ENCODE measurements around the gene SQSTM1.

Gene SQSTM1

DNA sequence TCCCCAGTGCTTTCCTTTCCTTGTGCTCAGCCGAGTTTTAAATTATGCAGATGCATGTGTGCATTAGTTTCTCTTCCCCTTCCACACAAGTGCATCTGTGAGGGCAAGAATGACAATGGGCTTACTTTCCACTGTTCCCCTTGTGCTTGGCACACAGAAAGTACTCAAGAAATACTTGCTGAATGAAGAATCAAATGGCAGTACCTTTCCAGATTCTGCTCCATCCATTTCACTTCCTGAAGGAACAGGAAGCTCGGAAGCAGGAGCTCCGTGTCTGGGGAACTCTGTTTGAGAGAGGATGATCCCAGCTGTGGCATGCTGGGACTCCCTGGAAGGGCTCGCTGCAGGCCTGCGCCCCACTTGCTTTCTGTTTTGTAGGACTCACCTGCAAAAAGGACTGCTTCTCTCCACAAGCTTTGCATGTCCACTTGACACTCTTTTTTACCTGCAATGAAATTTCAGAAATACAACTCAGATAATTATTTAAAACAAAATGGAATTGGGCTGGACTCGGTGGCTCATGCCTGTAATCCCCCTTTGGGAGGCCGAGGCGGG lies 32.4 kb downstream of the SQSTM1 start:
- in situ Hi-C loops (cut with MboI; ENCODE audit: low pct_unique_long_range_greater_than_20kb, low sequenced_read_pairs, unreplicated experiment) = no loop called here
- TF ChIP-seq, protein P1, sequence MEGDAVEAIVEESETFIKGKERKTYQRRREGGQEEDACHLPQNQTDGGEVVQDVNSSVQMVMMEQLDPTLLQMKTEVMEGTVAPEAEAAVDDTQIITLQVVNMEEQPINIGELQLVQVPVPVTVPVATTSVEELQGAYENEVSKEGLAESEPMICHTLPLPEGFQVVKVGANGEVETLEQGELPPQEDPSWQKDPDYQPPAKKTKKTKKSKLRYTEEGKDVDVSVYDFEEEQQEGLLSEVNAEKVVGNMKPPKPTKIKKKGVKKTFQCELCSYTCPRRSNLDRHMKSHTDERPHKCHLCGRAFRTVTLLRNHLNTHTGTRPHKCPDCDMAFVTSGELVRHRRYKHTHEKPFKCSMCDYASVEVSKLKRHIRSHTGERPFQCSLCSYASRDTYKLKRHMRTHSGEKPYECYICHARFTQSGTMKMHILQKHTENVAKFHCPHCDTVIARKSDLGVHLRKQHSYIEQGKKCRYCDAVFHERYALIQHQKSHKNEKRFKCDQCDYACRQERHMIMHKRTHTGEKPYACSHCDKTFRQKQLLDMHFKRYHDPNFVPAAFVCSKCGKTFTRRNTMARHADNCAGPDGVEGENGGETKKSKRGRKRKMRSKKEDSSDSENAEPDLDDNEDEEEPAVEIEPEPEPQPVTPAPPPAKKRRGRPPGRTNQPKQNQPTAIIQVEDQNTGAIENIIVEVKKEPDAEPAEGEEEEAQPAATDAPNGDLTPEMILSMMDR (IDR thresholded peaks at IDR 0.05; ENCODE audit: extremely low read depth, insufficient read depth, missing control alignments) = no peak
- DNase-seq (ENCODE audit: low spot score) = no peak

DNA sequence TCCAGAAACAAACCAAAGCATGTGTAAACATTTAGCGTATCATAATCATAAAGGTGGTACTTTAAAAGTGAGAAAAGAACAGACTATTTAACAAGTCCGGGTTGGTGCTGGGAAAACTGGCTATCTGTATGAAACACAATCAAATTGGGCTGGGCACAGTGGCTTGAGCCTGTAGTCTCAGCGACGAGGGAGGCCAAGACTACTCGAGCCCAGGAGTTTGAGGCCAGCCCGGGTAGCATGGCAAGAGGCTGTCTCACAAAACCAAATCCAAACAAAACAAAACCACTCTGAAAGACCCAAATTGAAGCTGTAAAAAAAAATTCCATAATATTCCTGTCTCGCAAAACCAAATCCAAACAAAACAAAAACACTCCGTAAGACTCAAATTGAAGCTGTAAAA lies 33.7 kb downstream of the SQSTM1 start:
- no peak for DNase-seq (ENCODE audit: low spot score)
- in situ Hi-C loops (cut with MboI; ENCODE audit: low pct_unique_long_range_greater_than_20kb, low sequenced_read_pairs, unreplicated experiment) = no loop called here
- TF ChIP-seq, protein P1 (IDR thresholded peaks at IDR 0.05; ENCODE audit: extremely low read depth, insufficient read depth, missing control alignments) = no peak

DNA sequence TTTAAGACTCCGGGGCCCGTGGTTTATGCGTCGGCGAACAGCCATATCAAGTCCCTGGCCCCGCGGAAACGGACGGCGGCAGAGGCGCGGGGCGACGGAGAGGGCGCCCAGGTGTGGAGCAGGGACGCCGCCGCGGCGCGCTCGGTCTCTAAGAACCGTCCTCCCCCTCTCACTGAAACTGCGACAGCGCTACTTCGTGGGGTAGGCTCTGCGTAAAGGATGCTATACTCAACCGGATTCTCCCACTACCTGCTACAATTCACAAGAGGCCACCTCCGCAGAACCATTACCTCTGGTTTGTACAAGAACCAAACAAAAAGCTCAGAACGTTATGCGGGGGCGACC lies 37.5 kb downstream of the SQSTM1 start:
- TF ChIP-seq, protein P1 (IDR thresholded peaks at IDR 0.05; ENCODE audit: extremely low read depth, insufficient read depth, missing control alignments) = no peak
- in situ Hi-C loops (cut with MboI; ENCODE audit: low pct_unique_long_range_greater_than_20kb, low sequenced_read_pairs, unreplicated experiment) = no loop called here
- DNase-seq (ENCODE audit: low spot score) = no peak

DNA sequence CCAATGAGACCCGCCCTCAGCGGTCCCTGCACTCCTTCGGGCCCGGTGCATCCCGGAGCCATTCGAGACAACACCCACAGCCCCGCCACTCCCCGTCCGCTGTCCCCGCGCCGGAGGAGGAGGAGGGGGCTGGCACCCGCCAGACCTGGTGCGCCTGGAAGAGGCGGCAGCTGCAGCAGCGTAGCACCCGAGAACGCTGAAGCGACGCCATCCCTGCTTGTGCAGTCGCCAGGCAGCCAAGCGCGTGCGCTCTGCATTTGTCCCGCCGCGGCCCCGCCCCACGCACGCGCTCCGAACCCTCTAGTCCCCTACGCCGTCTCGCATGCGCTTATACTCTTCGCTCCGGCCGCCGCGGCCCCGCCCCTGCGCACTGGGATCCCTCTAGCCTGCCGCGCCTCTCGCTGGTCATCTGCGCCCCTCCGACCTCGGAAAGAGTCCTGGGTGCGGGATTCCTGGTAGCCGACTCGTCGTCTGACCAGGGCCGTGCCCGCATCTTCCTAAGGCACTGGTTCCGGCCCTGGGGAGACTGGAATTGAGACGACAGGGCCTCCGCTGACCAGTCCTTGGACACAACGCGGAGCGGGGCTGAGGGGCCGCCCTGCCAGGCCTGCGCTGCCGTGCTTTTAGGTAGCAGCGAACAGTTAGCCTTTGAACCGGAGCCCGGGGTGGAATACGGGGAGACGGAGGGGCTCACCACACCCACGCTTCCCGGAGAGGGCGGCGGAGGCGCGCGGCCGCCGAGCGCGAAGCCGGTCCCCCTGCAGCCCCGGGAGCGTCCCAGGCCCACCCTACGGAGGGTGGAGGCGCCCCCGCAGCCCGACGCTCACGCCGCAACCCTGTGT lies 38.1 kb downstream of the SQSTM1 start, which contains the start of gene MRNIP:
TSS of gene MRNIP (minus strand) at position 232 of the 842 bp plus-strand sequence. CDS start at position 211, 21 bp downstream.
- peak; percentile 98 for DNase-seq (ENCODE audit: low spot score)

DNA sequence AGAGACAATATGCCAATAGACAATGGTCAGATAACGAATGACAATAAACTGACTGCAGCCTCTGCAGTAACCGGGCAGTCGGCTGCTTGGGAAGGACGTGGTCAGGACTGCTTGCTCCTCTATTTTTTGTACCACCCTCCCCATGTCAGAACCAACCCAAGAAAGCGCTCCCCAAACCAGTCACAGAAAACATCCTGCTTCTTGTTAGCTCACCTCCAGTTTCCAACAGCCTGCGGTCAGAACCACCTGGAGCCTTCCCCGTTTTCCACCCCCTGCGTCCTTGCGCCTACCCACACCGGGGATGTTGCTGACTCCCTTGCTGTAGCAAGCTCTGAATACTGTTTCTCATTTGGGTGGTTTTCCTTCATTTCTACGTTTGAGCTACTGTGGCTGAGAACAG lies 39.6 kb downstream of the SQSTM1 start:
- in situ Hi-C loops (cut with MboI; ENCODE audit: low pct_unique_long_range_greater_than_20kb, low sequenced_read_pairs, unreplicated experiment) = no loop called here
- TF ChIP-seq, protein P1 (IDR thresholded peaks at IDR 0.05; ENCODE audit: extremely low read depth, insufficient read depth, missing control alignments) = no peak
- no peak for DNase-seq (ENCODE audit: low spot score)

More for the DNA sequence above, 38.1 kb downstream of the SQSTM1 start, which contains the start of gene MRNIP:
- TF ChIP-seq, protein P1 (IDR thresholded peaks at IDR 0.05; ENCODE audit: extremely low read depth, insufficient read depth, missing control alignments) = peak; percentile 5
- in situ Hi-C loops (cut with MboI; ENCODE audit: low pct_unique_long_range_greater_than_20kb, low sequenced_read_pairs, unreplicated experiment) = no loop called here

DNA sequence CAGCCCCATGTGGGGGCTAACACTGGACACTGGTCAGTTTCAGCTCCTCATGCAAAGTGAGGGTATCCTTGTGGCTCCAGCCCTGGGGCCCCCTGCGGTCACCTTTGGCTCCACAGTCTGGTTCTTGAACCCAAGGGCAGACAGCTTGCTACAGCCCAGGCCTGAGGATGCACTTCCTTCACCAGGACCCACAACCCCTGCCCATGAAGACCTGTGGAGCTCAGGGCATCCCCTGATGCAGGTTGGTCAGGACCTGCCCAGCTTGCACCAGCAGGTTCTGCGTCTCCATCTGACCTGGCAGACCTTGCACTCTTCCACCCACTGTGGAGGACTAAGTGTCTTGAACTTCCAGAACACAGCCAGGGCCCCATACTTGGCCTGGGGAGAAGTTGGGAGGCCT lies 41.6 kb downstream of the SQSTM1 start:
- TF ChIP-seq, protein P1 (IDR thresholded peaks at IDR 0.05; ENCODE audit: extremely low read depth, insufficient read depth, missing control alignments) = no peak
- no peak for DNase-seq (ENCODE audit: low spot score)
- in situ Hi-C loops (cut with MboI; ENCODE audit: low pct_unique_long_range_greater_than_20kb, low sequenced_read_pairs, unreplicated experiment) = no loop called here

Data from GM13977 (cell line).